NB4 (cell line): ENCODE measurements around the gene SPATA16.

Experiments
- CTCF ChIP-seq: IDR thresholded peaks from one replicate; pipeline ENCODE4 v1.5.1; 2012; ENCODE audit warnings: low read depth, low read length
- POLR2A ChIP-seq: IDR thresholded peaks from 2 replicates; pipeline ENCODE4 v1.6.1; 2011; ENCODE audit warnings: mild to moderate bottlenecking; ENCODE audit not compliant: insufficient read length; ENCODE audit errors: extremely low read depth

GRCh38 chr3:172859041-172859440 is 282.0 kb downstream of the SPATA16 start:
- no peak for TF ChIP-seq CTCF
- TF ChIP-seq POLR2A = no peak
